NCI-H1694 treated with DMSO at 0.1 percent for 48 hours (cell line): ENCODE measurements around the gene SLC44A1.

ENCODE experiments used
- DNase-seq: peaks from one replicate; lab custom pipeline; 2025; lab: John Stamatoyannopoulos, UW

SLC44A1 gene

DNA sequence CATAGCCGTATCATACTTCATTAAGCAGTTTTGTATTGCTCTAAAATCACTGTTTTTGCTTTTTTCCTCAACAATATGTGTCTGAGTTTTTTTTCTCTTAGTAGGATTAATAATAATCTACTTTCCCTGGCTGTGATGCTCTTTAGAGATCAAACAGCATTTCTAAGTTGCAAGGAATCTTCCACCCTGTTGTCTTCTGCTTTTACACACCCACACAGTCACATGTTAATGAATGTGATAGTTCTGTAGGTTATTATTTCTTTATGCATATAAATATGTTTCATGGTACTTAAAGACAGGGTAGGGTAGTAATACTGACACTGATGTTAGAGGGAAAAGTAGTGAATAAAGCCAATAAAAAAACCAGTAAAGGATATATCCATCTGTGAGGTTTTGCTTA lies 29.3 kb downstream of the SLC44A1 start:
- DNase-seq = no peak

DNA sequence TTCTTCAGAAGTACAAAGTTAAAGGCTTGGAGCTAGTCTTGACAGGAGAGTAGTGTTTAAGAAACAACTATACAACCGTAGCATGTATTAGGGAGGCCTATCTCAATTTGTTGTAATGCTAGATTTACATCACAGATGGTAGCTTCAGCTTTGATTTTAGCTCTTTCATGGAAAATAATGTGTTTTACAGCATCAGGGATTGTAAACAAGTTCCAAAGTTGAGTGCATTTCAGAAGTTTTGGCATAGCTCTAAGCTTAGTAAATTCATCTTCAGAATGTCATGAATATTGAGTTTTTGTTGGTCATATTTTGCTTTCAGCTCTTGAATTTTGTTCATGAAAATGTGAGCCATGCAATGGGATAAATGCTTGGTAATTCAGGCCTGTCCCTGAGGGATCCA lies 30.7 kb downstream of the SLC44A1 start:
- no peak for DNase-seq

DNA sequence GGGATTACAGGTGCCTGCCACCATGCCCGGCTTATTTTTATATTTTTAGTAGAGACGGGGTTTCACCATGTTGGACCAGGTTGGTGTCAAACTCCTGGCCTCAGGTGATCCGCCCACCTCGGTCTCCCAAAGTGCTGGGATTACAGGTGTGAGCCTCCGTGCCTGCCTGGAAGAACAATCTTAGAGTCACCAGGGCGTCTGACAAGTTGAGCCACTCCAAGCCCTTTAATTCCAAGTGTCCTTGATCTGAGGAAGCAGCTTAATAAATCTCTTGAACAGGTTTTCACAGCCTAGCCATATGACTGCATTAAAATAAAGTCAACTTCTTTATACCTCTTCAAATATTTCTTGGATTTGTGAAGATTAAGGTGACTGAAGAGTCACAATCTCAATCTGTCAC lies 31.5 kb downstream of the SLC44A1 start:
- DNase-seq = no peak

GRCh38 chr9:105278751-105279150 lies 34.3 kb downstream of the SLC44A1 start:
- no peak for DNase-seq

DNA sequence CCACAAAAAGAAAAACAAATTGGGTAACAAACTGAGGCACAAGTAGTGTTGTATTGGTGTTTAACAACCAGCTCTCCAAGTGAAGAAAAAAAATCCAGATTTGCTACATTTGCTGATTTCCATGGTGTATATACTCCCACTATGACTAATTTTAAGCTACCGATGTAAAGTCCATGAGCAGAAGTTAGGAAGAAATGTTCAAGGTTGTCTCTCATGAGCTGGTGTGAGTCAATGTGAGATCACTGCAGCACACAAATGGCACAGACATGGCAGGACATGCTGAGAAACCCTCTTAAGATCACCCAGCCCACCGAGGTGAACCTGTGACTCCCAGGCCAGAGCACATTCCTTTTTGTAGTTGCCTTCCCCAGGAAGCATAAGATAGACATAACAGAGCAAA lies 36.2 kb downstream of the SLC44A1 start:
- DNase-seq = no peak

DNA sequence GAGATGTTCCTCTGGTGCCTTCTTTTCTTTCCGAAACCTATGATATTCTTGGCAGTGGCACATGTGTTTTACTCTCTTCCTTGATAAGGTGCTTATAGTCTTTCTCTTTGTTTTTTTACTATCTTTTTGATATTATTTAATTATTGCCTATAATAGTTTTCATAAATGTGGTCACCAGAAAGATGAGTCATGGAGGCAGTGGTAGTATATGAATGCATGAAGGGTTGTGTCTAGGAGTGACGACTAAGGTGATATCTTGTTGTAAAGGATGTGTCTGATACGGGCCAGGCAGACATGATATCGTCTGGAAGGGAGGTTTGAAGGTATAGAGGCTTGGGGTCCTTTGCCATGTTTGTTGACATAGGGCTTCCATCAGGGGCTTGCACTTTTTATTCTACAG lies 36.8 kb downstream of the SLC44A1 start:
- DNase-seq = no peak

DNA sequence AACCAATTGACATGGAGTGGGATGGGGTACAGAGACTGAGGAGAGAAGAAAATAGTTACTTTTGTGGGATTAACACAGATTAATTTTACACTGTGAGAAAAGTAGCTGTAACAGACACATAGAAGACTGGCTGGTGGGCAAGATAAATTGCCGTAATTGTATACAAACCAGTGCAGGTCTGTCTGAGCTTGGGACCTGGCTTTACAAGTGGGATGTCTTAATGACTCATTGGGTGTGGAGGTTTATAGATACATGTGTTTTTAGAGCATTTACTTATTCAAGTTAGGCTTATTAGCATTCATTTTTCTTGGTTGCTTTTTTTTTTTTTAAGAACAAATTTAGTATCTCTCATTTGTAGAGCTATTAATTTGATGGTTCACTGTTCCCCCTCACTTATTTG lies 37.5 kb downstream of the SLC44A1 start:
- no peak for DNase-seq

GRCh38 chr9:105282870-105283621 lies 38.6 kb downstream of the SLC44A1 start:
- no peak for DNase-seq

- no peak for DNase-seq
Measured at GRCh38 chr9:105283795-105284194, 39.3 kb downstream of the SLC44A1 start.

DNA sequence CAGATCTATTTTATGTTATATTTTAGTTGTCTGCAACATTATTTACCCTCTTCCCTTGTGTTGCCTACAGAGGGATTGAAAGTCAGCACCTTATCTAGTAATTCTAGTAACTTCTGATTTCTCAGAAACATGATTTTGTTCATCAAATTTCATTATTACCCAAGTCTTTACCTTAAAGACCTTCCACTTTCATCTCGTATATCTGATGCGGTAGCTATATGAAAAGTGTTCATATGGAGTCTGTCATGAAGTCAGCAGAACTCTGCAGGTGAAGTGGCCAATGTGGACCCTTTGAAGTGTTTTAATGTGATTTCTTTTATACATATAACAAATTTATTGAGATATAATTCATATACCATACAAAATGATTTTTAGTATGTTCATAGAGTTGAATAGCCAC lies 40.0 kb downstream of the SLC44A1 start:
- DNase-seq = no peak

GRCh38 chr9:105286098-105286497 lies 41.6 kb downstream of the SLC44A1 start:
- DNase-seq = no peak

GRCh38 chr9:105289305-105289704 lies 44.9 kb downstream of the SLC44A1 start:
- no peak for DNase-seq

GRCh38 chr9:105290418-105290817 lies 46.0 kb downstream of the SLC44A1 start:
- no peak for DNase-seq

- DNase-seq = no peak
Measured at GRCh38 chr9:105290954-105291353, 46.5 kb downstream of the SLC44A1 start.

DNA sequence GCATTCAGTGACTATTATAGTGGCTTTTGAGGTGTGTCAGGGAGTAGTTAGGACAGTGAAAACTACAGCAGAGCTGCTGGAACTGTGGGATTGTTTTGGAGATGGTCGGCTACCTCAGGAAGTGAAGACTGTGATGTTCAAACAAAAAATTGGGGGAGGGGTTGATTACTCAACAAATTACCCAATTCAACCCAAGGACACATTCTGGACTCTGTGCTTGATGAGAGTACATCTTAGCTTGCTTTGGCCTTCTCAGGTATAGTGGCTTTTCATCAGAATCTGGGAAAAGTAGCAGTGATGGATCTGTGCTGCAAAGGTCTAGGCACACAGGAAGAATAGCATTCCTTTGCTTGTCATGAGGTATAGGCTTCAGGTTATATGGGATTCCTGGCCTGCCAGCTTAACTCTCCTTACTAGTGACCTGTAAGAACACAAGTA lies 47.0 kb downstream of the SLC44A1 start:
- no peak for DNase-seq

- no peak for DNase-seq
Measured at GRCh38 chr9:105291938-105292337, 47.5 kb downstream of the SLC44A1 start.

DNA sequence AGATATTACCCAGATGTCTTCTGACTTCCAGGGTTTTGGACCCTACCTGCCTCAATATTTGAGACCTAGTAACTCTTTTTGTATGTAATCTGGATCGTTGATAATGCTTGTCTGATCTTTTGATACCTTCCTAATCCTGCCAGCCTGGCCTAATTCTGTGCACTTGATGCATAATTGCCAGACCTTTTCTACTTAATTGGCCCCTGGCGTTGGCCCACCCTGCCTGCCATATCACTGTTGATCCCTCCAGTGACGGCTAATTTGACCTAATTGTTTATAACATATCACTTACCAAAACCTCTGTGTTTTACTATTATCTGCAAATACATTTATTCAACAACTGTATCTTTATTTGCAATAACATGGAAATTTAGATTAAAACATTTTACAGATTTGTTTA lies 49.0 kb downstream of the SLC44A1 start:
- DNase-seq = no peak

GRCh38 chr9:105295201-105295550 lies 50.7 kb downstream of the SLC44A1 start:
- DNase-seq = no peak

DNA sequence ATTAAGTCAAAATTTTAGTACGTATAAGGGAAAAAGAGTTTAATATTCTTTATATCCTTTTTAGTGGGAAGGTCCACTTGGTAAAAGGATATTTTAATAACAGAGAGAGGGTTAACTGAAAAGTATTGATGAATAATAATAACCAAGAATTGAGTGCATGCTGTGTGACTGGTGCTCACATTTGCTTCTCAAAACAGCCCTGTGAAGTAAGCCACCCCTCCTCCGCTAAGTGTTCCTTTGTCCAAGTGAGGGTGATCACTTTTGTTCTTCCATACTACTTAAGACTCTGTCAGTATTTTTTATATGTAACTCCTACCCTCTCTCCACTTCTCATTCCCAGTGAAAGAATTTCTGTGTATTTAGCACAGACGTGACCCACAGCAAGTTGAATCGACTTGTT lies 51.5 kb downstream of the SLC44A1 start:
- no peak for DNase-seq

DNA sequence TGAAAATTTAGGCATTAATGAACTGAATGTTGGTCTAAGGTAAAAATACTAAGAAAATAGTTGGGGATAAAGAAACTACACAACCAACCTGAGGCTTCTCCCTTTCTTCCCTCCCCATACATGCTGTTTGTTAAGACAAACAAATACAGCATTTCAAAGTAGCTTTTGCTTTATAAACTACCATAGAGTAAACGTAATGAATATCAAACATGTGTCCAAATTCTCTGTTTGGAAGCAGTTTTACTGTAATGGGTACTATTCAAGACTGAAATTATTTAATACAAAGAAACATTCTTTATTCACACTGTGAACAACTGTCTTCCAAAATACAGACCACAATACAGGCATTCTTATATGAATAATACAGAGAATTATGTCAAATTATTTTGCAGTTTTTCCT lies 52.0 kb downstream of the SLC44A1 start:
- no peak for DNase-seq

- no peak for DNase-seq
Measured at GRCh38 chr9:105296877-105297287, 52.4 kb downstream of the SLC44A1 start.

GRCh38 chr9:105297442-105298075 lies 53.1 kb downstream of the SLC44A1 start:
- DNase-seq = no peak

DNA sequence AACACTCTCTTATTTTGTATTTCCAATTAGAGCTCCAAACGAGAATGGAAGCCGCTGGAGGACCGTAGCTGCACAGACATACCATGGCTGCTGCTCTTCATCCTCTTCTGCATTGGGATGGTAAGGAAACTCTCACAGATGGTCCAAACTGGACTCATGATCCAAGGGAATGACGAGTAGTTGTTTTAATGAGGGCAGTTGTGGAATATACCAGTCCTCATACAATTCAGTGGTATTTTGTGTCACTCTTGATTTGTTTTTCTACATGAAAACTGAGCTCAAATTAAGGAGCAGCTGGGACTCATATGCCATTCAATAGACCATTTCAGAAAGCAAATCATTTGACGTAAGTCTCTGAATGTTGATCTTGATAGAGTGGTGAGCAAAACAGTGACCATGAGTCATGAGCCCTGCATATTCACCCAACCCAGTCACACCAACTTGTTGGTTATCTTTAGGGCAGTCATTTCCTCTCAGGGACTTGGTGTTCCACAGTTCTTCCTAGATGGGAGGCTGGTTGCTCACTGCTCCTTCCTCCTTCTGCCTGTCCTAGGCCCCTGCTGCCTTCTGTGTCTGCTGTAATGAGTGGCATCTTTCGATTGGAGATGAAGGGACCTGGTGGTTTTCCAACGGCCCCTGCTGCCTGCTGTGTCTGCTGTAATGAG lies 54.9 kb downstream of the SLC44A1 start:
- DNase-seq = no peak
